HG03571 (cell line): ENCODE data around the gene SUSD3.

Experiments
- ATAC-seq: cut with Tn5 transposase; IDR thresholded peaks from one replicate; pipeline ENCODE4 v1.9.1; 2021; ENCODE audit not compliant: unreplicated experiment

SUSD3 gene

DNA sequence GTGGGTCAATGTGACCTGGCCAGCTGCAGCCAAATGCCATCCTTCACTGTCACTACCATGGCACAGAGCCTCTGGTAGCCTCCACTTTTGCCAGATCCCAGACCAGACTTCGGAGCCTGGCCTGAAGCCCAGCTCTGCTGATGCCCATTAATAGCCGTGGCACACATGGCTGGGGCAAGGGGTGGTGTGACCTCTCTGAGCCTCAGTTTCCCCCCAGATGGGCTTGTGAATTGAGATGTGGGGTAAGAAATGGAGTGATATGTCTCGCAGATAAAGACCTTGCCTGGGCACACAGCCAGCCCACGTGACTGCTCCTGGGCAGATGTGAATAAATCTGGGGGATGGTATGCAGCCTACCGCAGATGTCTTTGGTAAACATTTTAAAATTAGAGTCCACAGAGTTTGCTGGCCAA, 13.9 kb downstream of the SUSD3 start:
- ATAC-seq = no peak

DNA sequence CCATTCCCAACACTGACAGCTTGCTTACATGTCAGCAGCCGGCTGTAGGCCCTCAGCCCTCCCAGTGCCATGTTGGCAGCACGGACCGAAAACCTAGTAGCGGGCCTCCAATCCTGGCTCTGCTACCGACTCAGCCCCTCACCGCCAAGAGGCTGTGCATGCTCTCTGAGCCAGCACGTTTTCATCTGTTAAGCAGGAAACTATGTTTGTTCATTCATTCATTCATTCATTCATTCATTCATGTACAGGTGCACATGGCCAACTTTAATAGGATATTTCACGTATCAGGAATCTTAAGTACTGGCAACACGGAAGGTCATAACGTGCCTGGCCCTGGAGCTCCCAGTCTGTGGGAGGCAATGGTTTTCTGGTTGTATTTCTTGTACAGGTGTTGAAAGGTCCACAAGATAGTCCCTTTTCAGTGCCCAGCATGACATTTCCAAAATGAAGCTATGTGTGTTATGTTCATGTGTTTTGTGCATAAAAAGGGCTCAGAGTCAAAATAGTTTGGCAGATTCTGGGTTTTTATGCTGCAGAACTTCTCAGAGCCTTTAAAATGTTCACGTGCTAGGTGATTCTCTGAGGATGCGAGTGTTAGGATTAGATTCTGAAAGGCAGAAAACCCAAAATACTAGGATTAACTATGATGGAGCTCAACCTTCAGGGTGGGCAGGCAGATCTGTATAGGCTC, 17.7 kb downstream of the SUSD3 start:
- ATAC-seq = no peak

DNA sequence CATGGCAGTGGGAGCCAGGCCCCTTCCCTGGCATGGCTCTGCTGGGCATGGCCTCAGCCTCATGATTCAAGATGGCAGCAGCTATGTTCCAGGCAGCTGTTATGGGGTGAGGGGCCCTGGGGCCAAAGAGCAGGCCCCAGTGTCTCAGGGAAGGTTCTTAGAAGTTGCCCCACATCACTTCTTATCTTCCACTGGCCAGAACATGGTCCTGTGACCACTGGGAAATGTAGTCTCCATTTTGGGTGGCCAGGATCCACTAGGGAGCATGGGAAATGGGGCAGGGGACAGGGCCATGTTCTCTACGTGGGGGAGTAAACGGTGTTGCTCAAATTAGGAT, 18.3 kb downstream of the SUSD3 start:
- no peak for ATAC-seq

DNA sequence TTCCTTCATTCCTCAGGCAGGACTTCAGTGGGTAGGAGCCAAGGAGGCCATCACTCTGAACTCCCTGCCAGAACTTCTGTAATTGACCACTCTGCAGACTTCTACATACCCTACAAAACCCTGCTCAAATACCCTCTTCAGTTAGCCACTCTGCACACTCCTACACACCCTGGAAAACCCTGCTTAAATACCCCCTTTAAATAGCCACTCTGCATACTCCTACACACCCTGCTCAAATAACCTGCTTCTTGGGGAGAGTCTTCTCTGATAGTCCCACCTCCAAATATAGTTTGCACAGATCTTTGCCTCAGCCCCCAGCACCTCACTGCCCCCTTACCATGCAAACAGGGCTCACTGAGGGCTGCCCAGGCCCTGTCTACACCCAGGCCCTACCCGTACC, 18.9 kb downstream of the SUSD3 start:
- ATAC-seq = no peak

DNA sequence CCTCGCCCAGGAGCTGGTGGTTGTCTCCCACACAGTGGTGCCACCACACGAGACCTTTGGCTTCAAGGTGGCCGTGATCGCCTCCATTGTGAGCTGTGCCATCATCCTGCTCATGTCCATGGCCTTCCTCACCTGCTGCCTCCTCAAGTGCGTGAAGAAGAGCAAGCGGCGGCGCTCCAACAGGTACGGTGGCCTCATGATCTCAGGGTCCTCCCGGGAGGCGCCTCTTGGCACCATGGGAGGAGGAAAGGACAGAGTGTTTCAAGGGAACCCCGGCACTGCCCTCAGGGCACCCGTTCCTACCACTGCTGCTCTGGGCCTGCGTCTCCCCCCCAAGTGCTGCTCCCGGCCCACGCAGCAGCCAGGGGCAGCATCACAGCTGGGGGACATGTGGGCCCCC, 19.3 kb downstream of the SUSD3 start:
- ATAC-seq = no peak

DNA sequence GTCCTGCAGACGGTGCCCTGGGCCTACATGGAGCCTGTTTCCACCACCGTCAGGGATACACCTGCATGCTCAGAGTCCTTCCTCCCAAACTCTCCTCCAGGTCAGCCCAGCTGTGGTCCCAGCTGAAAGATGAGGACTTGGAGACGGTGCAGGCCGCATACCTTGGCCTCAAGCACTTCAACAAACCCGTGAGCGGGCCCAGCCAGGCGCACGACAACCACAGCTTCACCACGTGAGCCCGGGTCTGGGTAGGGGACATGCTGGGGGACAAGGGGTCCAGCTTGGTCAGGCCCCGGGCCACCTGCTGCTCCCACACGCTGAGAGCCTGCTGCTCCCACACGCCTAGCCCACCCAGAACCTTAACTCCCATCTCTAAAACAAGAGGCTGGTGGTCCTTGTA, 20.9 kb downstream of the SUSD3 start:
- ATAC-seq = no peak

DNA sequence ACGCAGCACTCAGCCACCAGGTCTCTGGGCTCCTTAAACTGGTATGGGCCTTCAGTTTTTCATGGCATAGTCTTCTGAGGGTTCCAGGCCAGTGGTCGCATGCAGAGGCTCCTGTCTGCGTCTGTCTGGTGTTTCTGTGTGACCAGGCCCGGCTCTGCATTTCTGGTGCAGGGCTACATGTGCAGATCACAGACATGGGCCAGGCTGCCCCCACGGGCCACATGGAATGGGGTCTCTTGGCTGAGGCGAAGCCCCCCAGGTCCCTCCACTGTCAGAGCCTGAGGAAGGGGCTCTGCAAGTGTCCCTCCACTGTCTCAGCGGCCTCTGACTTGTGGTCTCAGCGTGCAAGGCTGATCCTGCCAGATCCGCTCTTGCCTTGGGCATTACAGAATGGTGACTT, 21.9 kb downstream of the SUSD3 start:
- ATAC-seq = no peak

DNA sequence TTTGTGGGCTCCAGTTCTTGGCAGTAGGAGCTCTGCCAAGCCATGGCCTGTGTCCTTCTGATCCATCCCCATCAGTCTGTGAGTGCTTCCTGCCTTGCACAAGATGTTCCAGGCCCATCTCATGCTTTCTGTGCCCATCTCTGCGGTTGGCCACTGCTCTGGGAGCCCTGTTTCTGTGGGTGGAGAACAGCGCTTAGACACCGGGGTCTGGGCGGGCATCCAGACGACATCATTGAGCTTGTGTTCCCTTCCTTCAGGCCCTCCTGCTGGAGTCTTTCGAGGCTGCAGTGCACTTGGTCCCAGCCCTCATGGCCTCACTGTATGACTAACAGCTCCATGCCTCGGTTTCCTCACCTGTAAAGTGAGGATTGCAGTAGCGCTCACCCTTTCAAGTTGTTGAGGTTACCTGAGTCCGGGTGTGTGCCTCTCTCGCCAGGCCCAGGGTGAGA, 22.6 kb downstream of the SUSD3 start:
- ATAC-seq = no peak

DNA sequence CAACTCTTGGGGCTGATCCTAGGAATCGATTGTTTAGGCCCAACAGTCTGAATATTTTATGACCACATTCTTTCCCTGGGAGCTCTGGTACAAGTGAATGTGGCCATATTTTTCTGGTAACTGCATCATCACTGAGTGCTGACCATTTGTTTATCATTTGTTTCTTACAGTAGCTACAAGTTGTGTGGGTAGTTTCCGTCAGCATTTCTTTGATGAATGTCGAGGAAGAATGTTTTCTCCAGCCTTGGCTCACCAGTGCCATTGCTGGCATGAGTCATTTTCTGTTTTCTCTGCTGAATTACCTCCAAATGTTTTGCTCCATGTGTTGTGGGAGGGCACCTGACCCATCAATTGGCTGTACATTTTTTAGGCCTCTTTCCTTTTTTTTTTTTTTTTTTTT, 23.4 kb downstream of the SUSD3 start:
- no peak for ATAC-seq

DNA sequence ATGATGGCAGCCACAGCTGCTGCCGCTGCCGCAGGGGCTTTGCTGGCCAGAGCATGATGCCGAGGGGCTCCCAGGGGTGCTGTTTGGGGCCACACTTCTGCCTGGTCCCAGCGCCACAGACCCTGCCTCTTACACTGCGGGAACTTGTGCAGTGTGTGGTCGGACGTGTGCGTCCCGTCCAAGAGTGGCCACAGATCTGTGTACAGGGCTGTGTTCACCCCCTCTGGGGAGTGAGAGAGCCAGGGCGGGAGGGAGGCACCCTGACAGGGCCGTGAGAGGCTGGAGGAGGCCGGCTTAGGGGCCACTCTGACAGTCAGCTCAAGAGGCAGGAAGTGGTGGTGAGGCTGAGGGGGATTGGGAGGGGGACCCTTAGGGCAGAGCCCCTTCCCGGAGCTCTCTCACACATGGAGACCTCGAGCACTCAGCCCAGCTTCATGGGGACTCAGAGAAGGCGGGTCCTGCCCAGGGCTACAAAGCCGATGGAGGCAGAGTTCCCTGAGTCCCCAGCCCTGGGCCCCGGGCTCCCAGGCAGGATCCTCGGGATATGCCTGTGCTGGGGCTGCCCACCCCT, 24.4 kb downstream of the SUSD3 start:
- ATAC-seq = no peak

DNA sequence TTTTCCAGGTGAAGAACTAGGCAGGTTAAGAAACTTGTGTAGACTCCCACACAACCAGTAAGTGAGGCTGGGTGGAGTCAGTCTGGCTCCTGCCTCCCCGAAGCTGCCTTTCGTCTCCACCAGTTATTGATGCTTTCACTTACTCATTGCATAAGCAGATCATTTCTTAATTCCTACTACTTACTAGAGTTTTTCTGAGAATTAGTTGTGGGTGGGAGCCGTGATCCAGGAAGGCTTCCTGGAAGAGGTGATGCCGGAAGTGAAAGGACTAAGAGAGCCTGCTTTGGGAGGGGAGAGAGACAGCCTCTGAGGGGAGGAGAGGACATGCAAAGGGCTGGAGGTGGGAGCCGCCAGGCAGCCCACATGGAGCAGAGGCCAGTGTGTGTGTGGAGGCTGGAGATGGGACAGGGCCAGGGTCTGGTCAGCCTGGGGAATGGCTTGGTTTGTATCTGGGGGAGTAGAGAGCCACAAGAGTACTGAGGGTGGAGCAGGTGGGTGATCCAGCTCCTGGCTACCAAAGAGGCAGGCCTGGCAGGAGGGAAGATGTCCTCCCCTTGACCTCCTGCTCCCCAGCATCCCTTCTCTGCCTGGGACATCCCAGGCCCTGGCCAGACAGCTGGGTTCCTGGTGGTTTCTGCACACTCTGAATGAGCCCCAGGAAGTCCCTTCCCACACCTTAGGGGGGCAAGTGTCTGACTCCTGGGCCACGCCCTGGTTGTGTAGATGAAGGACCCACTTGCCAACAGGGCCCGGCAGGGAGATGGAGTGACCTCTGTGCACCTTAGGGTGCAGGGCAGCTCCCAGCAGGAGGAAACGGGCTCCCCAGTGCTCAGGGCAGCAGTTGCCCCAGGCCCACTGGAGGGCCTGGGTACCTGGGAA, 25.3 kb downstream of the SUSD3 start:
- ATAC-seq = no peak

DNA sequence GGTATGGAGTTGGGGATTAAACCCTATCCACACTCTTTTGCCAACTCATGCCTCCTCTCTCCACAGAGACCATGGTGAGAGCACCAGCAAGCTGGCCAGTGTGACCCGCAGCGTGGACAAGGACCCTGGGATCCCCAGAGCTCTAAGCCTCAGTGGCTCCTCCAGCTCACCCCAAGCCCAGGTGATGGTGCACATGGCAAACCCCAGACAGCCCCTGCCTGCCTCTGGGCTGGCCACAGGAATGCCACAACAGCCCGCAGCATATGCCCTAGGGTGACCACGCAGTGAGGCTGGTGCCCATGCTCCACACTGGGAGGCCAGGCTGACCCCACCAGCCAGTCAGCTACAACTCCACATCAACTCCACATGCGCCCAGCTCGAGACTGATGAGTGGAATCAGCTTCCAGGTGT, 26.0 kb downstream of the SUSD3 start:
- no peak for ATAC-seq

DNA sequence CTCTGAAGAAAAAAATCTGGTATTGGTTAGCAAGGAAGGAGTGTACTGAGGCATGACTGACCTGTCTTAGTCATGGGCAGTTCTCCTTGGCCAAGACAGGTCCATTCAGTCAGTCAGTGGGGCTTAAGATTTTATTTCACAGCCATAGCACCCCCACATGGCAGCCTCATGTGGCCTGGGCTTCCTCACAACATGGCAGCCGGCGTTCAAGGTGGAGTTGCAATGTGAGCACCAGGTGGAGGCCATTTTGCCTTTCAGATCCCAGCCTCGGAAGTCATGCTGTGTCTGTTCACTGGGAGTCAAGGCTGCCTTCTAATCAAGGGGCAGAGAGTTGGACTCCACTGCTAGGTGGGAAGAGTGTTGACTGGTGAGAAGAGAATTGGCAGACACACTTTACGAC, 27.2 kb downstream of the SUSD3 start:
- ATAC-seq = no peak

DNA sequence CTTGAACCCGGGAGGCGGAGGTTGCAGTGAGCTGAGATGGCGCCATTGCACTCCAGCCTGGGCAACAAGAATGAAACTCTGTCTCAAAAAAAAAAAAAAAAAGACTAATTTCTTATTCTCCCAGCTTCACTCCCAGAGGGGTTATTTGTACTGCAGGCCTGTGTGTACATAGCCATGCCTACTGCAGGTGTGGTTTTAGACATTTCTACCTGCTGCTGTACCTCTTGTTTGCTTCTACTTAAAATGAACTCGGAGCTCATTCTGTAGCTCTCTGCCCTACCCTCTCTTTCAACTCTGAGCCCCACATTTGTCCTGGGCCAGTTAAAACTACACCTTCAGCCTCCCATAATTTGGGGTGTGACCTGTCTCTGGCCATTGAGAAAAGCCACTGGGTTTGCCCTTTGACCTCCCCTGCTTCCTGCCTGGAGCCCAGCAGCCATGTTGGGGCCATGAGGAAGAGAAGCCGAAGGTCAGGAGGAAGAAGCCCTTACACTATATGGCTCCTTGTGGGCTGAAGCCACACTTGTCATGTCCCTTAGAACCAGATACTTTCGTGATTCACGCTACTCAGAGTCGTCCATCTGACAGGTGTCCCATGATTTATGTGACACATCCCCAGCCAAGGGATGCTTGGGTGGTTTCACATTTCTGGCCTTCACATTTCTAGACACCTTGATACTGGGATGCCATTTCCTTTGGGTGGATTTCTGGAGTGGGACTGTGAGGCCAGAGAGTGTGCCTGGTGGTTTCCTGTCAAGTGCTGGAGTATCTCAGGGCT, 28.1 kb downstream of the SUSD3 start:
- no peak for ATAC-seq

DNA sequence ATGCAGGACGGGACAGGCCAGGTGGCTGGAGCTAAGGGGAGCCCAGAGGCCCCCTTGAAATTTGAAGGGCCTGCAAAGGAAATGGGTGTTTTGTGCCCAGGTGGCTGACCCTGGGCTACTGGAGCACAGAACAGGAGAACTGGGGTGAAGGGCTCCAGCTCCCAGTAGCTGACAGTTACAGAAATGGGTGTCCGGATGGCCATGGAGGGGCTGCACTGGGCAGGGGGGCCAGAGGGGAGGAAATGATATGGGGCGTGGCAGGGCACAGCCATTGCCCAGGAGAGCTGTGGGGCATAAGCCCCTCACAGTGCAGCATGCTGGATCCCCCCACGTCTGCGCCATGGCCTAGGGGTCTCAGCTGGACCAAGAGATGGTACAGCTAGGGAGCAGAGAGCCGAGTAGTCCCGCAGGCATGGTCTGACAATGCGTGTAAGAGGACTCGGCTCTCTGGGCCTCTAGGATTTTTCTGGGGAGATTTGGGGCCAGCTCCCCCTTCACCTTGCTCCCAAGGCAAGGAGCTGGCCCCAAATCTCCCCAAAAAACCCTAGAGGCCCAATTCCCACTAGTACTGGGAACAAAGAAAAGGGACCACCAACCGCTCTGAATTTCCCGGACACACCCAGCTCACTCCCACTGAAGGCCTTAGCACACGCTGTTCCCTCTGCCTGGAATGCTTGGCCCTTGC, 29.6 kb downstream of the SUSD3 start:
- no peak for ATAC-seq

DNA sequence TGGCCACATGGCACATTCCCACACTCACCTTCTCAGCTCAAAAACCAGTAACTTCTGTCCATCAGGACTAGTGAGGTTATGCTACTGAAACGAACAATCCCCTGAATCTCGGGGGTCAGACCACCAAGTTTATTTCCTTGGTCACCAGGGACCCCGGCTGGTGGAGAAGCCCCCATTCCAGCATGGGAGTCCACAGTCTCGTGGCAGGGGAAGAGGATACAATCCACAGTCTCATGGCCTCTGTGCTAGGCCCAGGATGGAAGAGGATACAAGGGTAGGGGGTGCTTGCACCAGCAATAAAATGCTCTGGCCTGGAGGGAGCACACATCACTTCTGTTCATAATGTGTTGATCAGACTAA, 30.1 kb downstream of the SUSD3 start:
- no peak for ATAC-seq

DNA sequence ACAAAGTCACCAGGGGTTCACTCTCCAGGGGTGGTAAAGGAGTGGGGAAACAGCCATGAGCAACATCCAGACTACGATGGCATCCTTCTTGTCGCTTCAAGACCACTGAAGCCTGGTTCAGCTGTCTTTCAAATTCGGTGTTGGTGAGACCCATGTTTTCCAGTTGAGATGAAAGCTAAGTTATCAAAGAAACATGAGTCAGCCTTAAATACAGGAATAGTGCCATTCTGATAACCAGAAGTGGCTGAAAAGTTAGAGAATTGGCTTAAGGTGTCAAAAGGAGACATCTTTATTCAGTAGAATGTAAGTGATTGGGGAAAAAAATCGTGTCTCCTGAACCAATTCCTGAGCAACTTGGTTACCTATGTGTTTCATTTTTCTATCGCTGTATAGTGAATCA, 30.5 kb downstream of the SUSD3 start:
- no peak for ATAC-seq

DNA sequence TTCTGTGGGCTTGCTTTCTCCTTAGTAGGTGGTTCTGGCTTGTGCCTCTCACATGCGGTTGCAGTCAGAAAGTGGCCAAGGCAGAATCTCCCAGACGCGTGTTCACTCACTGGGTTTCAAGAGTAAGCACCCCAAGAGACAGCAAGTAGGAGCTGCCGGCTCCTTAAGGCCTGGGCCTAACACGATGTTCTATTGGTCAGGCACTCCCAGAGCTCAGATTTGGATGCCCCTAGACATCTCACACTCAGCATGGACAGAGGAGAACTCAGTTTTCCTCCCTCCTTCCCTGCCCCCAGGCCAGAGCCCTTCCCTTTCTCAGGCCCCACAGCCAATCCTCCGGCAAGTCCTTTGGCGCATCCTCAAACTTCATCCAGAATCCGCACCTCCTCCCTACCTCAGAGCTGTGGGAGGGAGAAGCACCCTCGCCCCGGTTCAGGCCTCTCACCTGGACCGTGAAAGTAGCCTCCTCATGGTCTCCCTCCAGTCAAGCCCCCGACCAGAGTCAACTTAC, 31.0 kb downstream of the SUSD3 start:
- no peak for ATAC-seq

DNA sequence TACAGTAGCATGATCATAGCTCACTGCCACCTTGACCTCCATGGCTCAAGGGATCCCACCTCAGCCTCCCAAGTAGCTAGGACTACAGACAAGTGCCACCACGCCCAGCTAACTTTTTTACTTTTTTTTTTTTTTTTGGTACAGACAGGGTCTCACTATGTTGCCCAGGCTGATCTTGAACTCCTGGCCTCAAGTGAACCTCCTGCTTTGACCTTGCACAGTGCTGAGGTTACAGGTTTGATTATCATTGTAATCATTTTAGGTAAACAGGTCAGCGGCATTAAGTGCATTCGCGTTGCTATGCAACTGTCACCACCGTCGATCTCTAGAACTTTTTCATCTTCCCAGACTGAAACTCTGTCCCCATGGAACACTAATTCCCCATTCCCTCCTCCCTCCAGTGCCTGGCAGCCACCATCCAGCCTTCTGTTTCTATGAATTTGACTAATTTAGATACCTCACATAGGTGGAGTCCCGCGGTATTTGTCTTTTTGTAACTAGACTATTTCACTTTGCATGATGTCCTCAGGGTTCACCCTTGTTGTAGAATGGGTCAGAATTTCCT, 31.7 kb downstream of the SUSD3 start:
- ATAC-seq = no peak

DNA sequence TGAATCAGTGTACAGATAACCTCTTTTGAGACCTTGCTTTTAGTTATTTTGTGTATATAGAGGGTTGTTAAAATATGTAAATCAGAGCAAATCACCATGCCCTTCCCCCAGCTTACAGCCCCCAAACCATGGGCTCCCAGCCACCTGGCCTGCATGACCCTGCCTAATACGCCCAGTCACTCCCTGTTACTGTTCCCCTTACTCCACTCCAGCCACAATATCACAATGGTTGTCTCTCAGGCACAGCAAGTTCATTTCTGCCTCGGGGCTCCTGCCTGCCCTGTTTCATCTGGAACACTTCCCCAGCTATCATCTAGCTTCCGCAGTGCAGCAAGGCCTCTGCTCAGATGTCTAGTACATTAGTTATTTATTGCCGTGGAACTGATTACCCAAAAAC, 32.6 kb downstream of the SUSD3 start:
- ATAC-seq = no peak
